HCT116 (cell line): ENCODE measurements around the gene SMG9. TPM values are rescaled to one million over a fixed set of nuclear protein-coding genes. Genes with fewer than 3 reads are reported as not detected.

ENCODE experiments used
- ATAC-seq: fragments of 200-7000 bp; cut with Tn5 transposase; 2 replicates; pipeline ENCODE4 v1.9.1; 2020; ENCODE audit warnings: mild to moderate bottlenecking, moderate library complexity
- BruUV-seq: library from RNA; stranded (reverse); fragments of 400-500 nt; replicated peaks from 2 replicates; lab custom pipeline; 2021; lab: Mats Ljungman, UMichigan
- CTCF ChIA-PET: fragments of 300-600 bp; sonication (Branson Sonifier 250); formaldehyde crosslinking; loops from one replicate; lab custom pipeline; 2021; ENCODE audit warnings: antibody characterized with exemption; lab: Charles Lee
- POLR2A ChIA-PET: fragments of 300-600, 350-600 bp; sonication (Branson Sonifier 250); formaldehyde crosslinking; loops from one replicate; lab custom pipeline; 2021; ENCODE audit warnings: antibody characterized with exemption; lab: Charles Lee
- RAD21 ChIA-PET, 2 experiments: fragments of 300-600 bp; sonication (Branson Sonifier 250); formaldehyde crosslinking; loops; one replicate each; lab custom pipeline; 2023; ENCODE audit warnings: low total read pairs in 2 of 2; ENCODE audit not compliant: uncharacterized antibody in 2 of 2, unreplicated experiment in 2 of 2, low non-redundant PET in 1 of 2; lab: Charles Lee
- DNase-seq: peaks from one replicate; pipeline ENCODE4 v3.0.0-alpha.2; 2010; ENCODE audit warnings: low read depth, low spot score
- H2AFZ ChIP-seq: fragments of 200-600 bp; shearing (Covaris generic), sonication (generic); 2 replicates; pipeline ENCODE4 v1.6.1; 2017; ENCODE audit warnings: low read depth, mixed run types, mixed read lengths, antibody characterized with exemption, low read length; ENCODE audit not compliant: poor library complexity, severe bottlenecking
- H3K27ac ChIP-seq: 2 replicates; pipeline ENCODE4 v1.5.1; 2012; ENCODE audit warnings: low read depth, low read length
- H3K27me3 ChIP-seq: fragments of 200-600 bp; sonication (generic); 2 replicates; pipeline ENCODE4 v1.6.1; 2016; ENCODE audit warnings: mixed run types, low read length, mixed read lengths; ENCODE audit not compliant: insufficient read depth
- H3K36me3 ChIP-seq, 2 experiments: fragments of 200-500 bp in 1 of 2; fragments of 200-600 bp in 1 of 2; sonication (Bioruptor generic) in 1 of 2; sonication (generic) in 1 of 2; 2 replicates each; pipeline versions ENCODE4 v1.5.1 to v1.6.1; 2014 to 2016; ENCODE audit warnings: low read length in 2 of 2, inconsistent platforms in 1 of 2, mixed read lengths in 1 of 2, mixed run types in 1 of 2; ENCODE audit not compliant: insufficient read depth in 2 of 2, control insufficient read depth in 1 of 2
- H3K4me1 ChIP-seq, 2 experiments: fragments of 200-600 bp in 1 of 2; sonication (generic) in 1 of 2; 2 replicates each; pipeline versions ENCODE4 v1.5.1 to v1.6.1; 2012 to 2017; ENCODE audit warnings: low read length in 2 of 2, inconsistent platforms in 1 of 2, mild to moderate bottlenecking in 1 of 2, mixed read lengths in 1 of 2, mixed run types in 1 of 2, moderate library complexity in 1 of 2; ENCODE audit not compliant: insufficient read depth in 2 of 2, control insufficient read depth in 1 of 2
- H3K4me2 ChIP-seq: fragments of 200-600 bp; sonication (generic); 2 replicates; pipeline ENCODE4 v1.6.1; 2017; ENCODE audit warnings: mixed run types, low read length, mixed read lengths
- H3K4me3 ChIP-seq, 2 experiments: fragments of 200-600 bp in 1 of 2; sonication (generic) in 1 of 2; replicated peaks in 1 of 2; 2 replicates each; pipeline ENCODE4 v1.5.1; 2011 to 2016; ENCODE audit warnings: low read length in 2 of 2, control low read depth in 1 of 2, low read depth in 1 of 2, mild to moderate bottlenecking in 1 of 2, mixed read lengths in 1 of 2, mixed run types in 1 of 2
- H3K79me2 ChIP-seq: fragments of 200-600 bp; sonication (generic); 2 replicates; pipeline ENCODE4 v1.6.1; 2017; ENCODE audit warnings: mild to moderate bottlenecking, mixed run types, low read length, moderate library complexity, mixed read lengths; ENCODE audit not compliant: insufficient read depth
- H3K9ac ChIP-seq: fragments of 200-600 bp; sonication (generic); 2 replicates; pipeline ENCODE4 v1.6.1; 2016; ENCODE audit warnings: low read length, mixed read lengths
- H3K9me2 ChIP-seq: fragments of 200-600 bp; sonication (generic), shearing (Covaris generic); 2 replicates; pipeline ENCODE4 v1.6.1; 2017; ENCODE audit warnings: mixed run types, mild to moderate bottlenecking, moderate library complexity; ENCODE audit not compliant: insufficient read depth
- H3K9me3 ChIP-seq, 2 experiments: fragments of 200-500 bp in 1 of 2; fragments of 200-600 bp in 1 of 2; sonication (Bioruptor generic) in 1 of 2; sonication (generic) in 1 of 2; 2 replicates each; pipeline ENCODE4 v1.6.1; 2014 to 2017; ENCODE audit warnings: low read length in 2 of 2, mixed read lengths in 2 of 2, inconsistent platforms in 1 of 2, low read depth in 1 of 2, mild to moderate bottlenecking in 1 of 2, mixed run types in 1 of 2, moderate library complexity in 1 of 2; ENCODE audit not compliant: control insufficient read depth in 1 of 2, insufficient read depth in 1 of 2
- H4K20me1 ChIP-seq: fragments of 200-600 bp; sonication (generic), shearing (Covaris generic); 2 replicates; pipeline ENCODE4 v1.6.1; 2017; ENCODE audit warnings: mixed run types, mild to moderate bottlenecking, moderate library complexity; ENCODE audit not compliant: insufficient read depth
- CEBPB ChIP-seq: IDR thresholded peaks from 2 replicates; pipeline ENCODE4 v1.6.1; 2012; ENCODE audit warnings: low read depth
- EGR1 ChIP-seq: IDR thresholded peaks from 2 replicates; pipeline ENCODE4 v1.6.1; 2012; ENCODE audit warnings: low read depth
- EZH2 ChIP-seq: fragments of 200-600 bp; sonication (generic); IDR thresholded peaks from 2 replicates; pipeline ENCODE4 v1.6.1; 2017; ENCODE audit warnings: antibody characterized with exemption, mixed run types
- EZH2phosphoT487 ChIP-seq: fragments of 200-600 bp; IDR thresholded peaks from 2 replicates; pipeline ENCODE4 v1.6.1; 2018; ENCODE audit warnings: antibody characterized with exemption, borderline replicate concordance
- JUND ChIP-seq: IDR thresholded peaks from 2 replicates; pipeline ENCODE4 v1.6.1; 2012
- SP1 ChIP-seq: IDR thresholded peaks from 2 replicates; pipeline ENCODE4 v1.6.1; 2012; ENCODE audit warnings: low read depth
- SRF ChIP-seq: IDR thresholded peaks from 2 replicates; pipeline ENCODE4 v1.6.1; 2012; ENCODE audit warnings: low read depth
- ZFX ChIP-seq: fragments of 450-650 bp; IDR thresholded peaks from 2 replicates; pipeline ENCODE4 v1.6.1; 2017
- intact Hi-C: fragments of 100-400 bp; cut with micrococcal nuclease; formaldehyde crosslinking; loops from 2 replicates; pipeline ENCODE4 v1.10.0; 2022
- total RNA-seq: library from RNA; stranded (reverse); gene quantifications from one replicate; pipeline ENCODE4 v1.2.1, GENCODE V29; 2021; ENCODE audit not compliant: unreplicated experiment
- TF ChIP-seq, protein P1 (sequence below): IDR thresholded peaks from 2 replicates; pipeline ENCODE4 v1.6.1; 2012
- TF ChIP-seq, protein P2 (sequence below), 3 experiments: fragments of 200-600 bp in 1 of 3; sonication (generic) in 1 of 3; IDR thresholded peaks in 2 of 3; conservative IDR thresholded peaks in 1 of 3; 2 replicates each; pipeline ENCODE4 v1.5.1; 2012 to 2017; ENCODE audit warnings: low read depth in 2 of 3, low read length in 2 of 3, antibody characterized with exemption in 1 of 3, borderline replicate concordance in 1 of 3, control low read depth in 1 of 3, mild to moderate bottlenecking in 1 of 3, mixed read lengths in 1 of 3, mixed run types in 1 of 3, moderate library complexity in 1 of 3; ENCODE audit not compliant: insufficient read depth in 1 of 3

Gene SMG9
- total RNA-seq, 1 experiment from 2014 or later: 80.2 TPM

DNA sequence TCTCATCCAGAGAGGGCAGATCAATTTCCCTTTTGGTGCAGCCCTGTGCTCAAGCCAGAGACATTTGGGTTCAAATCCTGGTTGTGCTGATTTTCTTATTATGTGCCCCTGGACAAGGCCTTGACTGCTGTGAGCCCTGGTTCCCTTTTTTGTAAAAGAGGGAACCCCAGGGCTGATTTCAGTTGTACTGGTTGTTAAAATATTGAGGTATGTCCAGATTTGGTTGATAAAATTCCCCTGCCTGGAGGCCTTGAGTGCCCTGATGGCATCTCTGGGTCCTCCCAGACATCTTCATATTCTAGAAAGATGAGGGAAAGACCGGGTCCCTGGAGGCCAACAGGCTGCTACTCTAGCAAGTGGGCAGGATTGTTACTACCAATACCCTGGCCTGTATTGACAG lies 70.4 kb downstream of the SMG9 start:
- ATAC-seq (no peak), DNase-seq (no peak)
- CTCF ChIA-PET: interaction anchor here (1.2 kb wide), 1 partner anchor 16 kb away, joined by 4 read pairs; no protein-coding TSS in a partner anchor
- intact Hi-C loops: no loop called here
- Histone ChIP-seq H3K9ac (no peak overlapping the region), H3K27ac (no peak overlapping the region), H3K9me2 (no peaks in the 10 kb centered on the region), H3K27me3 (no peaks in the 10 kb centered on the region), H3K4me2 (no peak overlapping the region), H3K4me1 (peaks cover 16 to 22% of the 10 kb centered on the region in 2 experiments), H3K36me3 (no peaks in the 10 kb centered on the region), H2AFZ (no peak overlapping the region), H4K20me1 (no peaks in the 10 kb centered on the region), H3K9me3 (no peaks in the 10 kb centered on the region), H3K4me3 (no peak overlapping the region), H3K79me2 (no peaks in the 10 kb centered on the region)
- no TSS peak for BruUV-seq
- RAD21 ChIA-PET: no interaction called here
- TF ChIP-seq SP1: no peak
- no peak for TF ChIP-seq ZFX
- no peak for TF ChIP-seq EGR1
- TF ChIP-seq SRF: no peak
- TF ChIP-seq, protein P1, sequence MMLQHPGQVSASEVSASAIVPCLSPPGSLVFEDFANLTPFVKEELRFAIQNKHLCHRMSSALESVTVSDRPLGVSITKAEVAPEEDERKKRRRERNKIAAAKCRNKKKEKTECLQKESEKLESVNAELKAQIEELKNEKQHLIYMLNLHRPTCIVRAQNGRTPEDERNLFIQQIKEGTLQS: no peak
- no peak for TF ChIP-seq EZH2phosphoT487
- TF ChIP-seq CEBPB: no peak
- TF ChIP-seq EZH2: no peak
- POLR2A ChIA-PET: no interaction called here

DNA sequence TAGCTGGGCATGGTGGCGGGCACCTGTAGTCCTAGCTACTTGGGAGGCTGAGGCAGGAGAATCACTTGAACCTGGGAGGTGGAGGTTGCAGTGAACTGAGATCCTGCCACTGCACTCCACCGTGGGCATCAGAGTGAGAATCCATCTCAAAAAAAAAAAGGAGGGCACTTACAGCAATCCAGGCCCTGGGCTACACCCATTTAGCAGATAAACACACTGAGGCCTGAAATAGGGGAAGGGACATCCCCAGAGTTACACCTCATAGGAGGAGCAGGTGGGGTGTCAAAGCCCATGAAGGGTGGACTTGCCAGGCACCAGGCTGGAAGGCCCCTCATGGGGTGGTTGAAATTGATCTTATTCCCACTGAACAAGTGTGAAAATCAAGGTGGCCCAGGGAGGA lies 70.9 kb downstream of the SMG9 start:
- Histone ChIP-seq H3K9me3 (no peaks in the 10 kb centered on the region), H3K4me3 (no peak overlapping the region), H3K27ac (no peak overlapping the region), H2AFZ (no peak overlapping the region)
- intact Hi-C loops: no loop called here
- RAD21 ChIA-PET: no interaction called here
- ATAC-seq (no peak), DNase-seq (no peak)
- TF ChIP-seq, protein P2, sequence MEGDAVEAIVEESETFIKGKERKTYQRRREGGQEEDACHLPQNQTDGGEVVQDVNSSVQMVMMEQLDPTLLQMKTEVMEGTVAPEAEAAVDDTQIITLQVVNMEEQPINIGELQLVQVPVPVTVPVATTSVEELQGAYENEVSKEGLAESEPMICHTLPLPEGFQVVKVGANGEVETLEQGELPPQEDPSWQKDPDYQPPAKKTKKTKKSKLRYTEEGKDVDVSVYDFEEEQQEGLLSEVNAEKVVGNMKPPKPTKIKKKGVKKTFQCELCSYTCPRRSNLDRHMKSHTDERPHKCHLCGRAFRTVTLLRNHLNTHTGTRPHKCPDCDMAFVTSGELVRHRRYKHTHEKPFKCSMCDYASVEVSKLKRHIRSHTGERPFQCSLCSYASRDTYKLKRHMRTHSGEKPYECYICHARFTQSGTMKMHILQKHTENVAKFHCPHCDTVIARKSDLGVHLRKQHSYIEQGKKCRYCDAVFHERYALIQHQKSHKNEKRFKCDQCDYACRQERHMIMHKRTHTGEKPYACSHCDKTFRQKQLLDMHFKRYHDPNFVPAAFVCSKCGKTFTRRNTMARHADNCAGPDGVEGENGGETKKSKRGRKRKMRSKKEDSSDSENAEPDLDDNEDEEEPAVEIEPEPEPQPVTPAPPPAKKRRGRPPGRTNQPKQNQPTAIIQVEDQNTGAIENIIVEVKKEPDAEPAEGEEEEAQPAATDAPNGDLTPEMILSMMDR (IDR thresholded peaks at IDR 0.05 in 2 of 3, conservative IDR thresholded peaks at IDR 0.05 in 1 of 3; ENCODE audit: borderline replicate concordance in 1 of 3, insufficient read depth in 1 of 3, low read depth in 2 of 3, low read length in 2 of 3): no peak
- TF ChIP-seq JUND: no peak
- TF ChIP-seq, all 23 proteins: peak for 0
- Histone ChIP-seq H3K4me2 (no peak overlapping the region), H3K36me3 (no peaks in the 10 kb centered on the region), H4K20me1 (no peaks in the 10 kb centered on the region), H3K79me2 (no peaks in the 10 kb centered on the region), H3K9ac (no peak overlapping the region), H3K9me2 (no peaks in the 10 kb centered on the region), H3K4me1 (peaks cover 16 to 24% of the 10 kb centered on the region in 2 experiments), H3K27me3 (no peaks in the 10 kb centered on the region)
- BruUV-seq: no TSS peak
- ChIA-PET POLR2A (interaction anchor here (0.6 kb wide), 1 partner anchor 21 kb away, joined by 3 read pairs; no protein-coding TSS in a partner anchor), CTCF (no interaction called here)
